ENCODE measurements around the gene DIDO1.

Gene DIDO1

DNA sequence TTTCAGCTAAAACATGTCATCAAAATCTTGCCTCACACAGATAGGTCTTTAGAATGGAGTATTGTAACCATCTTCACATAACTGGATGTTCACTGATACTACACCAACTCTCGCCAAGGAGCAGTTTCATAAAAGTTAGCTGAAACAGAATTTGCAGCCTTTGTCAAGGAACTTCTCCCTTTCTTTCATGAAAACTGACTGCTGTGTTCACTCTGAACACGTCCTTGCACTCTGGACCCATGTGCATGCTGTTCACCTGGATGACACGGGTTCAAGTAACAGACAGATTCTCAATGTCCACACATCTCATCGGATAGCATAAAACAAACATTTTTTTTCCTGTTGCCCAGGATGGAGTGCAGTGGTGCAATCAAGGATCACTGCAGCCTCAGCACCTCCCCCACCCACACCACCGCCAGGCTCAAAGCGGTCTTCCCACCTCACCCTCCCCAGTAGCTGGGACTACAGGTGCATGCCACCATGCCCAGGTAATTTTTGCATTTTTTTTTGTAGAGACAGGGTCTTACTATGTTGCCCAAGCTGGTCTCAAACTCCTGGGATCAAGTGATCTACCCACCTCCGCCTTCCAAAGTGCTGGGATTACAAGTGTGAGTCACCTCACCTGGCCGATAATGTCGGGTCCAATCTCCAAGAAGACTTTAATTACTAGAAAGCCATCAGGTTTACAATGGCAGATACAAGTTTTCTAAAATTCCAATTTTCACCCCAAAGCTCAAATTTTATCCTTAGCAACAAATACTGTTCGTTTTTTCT, 9.4 kb downstream of the DIDO1 start:
- H3K9me3 Mint-ChIP-seq, result no peaks in the 10 kb centered on the region
- H3K36me3 Mint-ChIP-seq (ENCODE audit: low read depth), result peaks cover 8% of the 10 kb centered on the region
- peaks cover 81% of the 10 kb centered on the region for H3K4me1 Mint-ChIP-seq
- DNase-seq, result no peak
- TF ChIP-seq, protein P1, sequence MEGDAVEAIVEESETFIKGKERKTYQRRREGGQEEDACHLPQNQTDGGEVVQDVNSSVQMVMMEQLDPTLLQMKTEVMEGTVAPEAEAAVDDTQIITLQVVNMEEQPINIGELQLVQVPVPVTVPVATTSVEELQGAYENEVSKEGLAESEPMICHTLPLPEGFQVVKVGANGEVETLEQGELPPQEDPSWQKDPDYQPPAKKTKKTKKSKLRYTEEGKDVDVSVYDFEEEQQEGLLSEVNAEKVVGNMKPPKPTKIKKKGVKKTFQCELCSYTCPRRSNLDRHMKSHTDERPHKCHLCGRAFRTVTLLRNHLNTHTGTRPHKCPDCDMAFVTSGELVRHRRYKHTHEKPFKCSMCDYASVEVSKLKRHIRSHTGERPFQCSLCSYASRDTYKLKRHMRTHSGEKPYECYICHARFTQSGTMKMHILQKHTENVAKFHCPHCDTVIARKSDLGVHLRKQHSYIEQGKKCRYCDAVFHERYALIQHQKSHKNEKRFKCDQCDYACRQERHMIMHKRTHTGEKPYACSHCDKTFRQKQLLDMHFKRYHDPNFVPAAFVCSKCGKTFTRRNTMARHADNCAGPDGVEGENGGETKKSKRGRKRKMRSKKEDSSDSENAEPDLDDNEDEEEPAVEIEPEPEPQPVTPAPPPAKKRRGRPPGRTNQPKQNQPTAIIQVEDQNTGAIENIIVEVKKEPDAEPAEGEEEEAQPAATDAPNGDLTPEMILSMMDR (IDR thresholded peaks at IDR 0.05), result no peak
- H3K4me3 Mint-ChIP-seq, result peak overlapping the region; percentile 21
- peaks cover 2% of the 10 kb centered on the region for H3K27me3 Mint-ChIP-seq (ENCODE audit: low read depth, poor library complexity)
- H3K27ac Mint-ChIP-seq, result peak overlapping the region; percentile 43

GRCh38 chr20:62914970-62915457, 11.3 kb downstream of the DIDO1 start:
- peaks cover 66% of the 10 kb centered on the region for H3K4me1 Mint-ChIP-seq
- DNase-seq, result peak; percentile 58
- peaks cover 2% of the 10 kb centered on the region for H3K27me3 Mint-ChIP-seq (ENCODE audit: low read depth, poor library complexity)
- no peaks in the 10 kb centered on the region for H3K9me3 Mint-ChIP-seq
- peaks cover 26% of the 10 kb centered on the region for H3K36me3 Mint-ChIP-seq (ENCODE audit: low read depth)
- H3K4me3 Mint-ChIP-seq, result peak overlapping the region; percentile 73
- TF ChIP-seq, protein P1 (IDR thresholded peaks at IDR 0.05), result no peak
- H3K27ac Mint-ChIP-seq, result peak overlapping the region; percentile 99

GRCh38 chr20:62914436-62914835, 11.9 kb downstream of the DIDO1 start:
- TF ChIP-seq, protein P1 (IDR thresholded peaks at IDR 0.05), result no peak
- H3K27me3 Mint-ChIP-seq (ENCODE audit: low read depth, poor library complexity), result peaks cover 2% of the 10 kb centered on the region
- peaks cover 31% of the 10 kb centered on the region for H3K36me3 Mint-ChIP-seq (ENCODE audit: low read depth)
- H3K9me3 Mint-ChIP-seq, result no peaks in the 10 kb centered on the region
- H3K4me3 Mint-ChIP-seq, result no peak overlapping the region
- DNase-seq, result no peak
- H3K4me1 Mint-ChIP-seq, result peaks cover 61% of the 10 kb centered on the region
- H3K27ac Mint-ChIP-seq, result no peak overlapping the region

- Mint-ChIP-seq H3K4me1 (peaks cover 48% of the 10 kb centered on the region), H3K4me3 (no peak overlapping the region), H3K36me3 (ENCODE audit: low read depth) (peaks cover 41% of the 10 kb centered on the region), H3K9me3 (no peaks in the 10 kb centered on the region), H3K27ac (peak overlapping the region; percentile 89), H3K27me3 (ENCODE audit: low read depth, poor library complexity) (peaks cover 2% of the 10 kb centered on the region)
- TF ChIP-seq, protein P1 (IDR thresholded peaks at IDR 0.05), result no peak
- no peak for DNase-seq
These were observed 13.2 kb downstream of the DIDO1 start for GRCh38 chr20:62913043-62913630.

- Mint-ChIP-seq H3K27ac (peak overlapping the region; percentile 51), H3K27me3 (ENCODE audit: low read depth, poor library complexity) (no peaks in the 10 kb centered on the region), H3K9me3 (no peaks in the 10 kb centered on the region), H3K36me3 (ENCODE audit: low read depth) (peaks cover 52% of the 10 kb centered on the region), H3K4me1 (peaks cover 34% of the 10 kb centered on the region), H3K4me3 (no peak overlapping the region)
- DNase-seq, result no peak
- TF ChIP-seq, protein P1 (IDR thresholded peaks at IDR 0.05), result no peak
These were observed 14.5 kb downstream of the DIDO1 start for GRCh38 chr20:62911701-62912280.

All from nephron progenitor cell (in vitro differentiated cells).